GM23338 (cell line): ENCODE results near the gene SSNA1.

Source experiments
- CREB1 ChIP-seq: fragments of 250-450 bp; sonication (Bioruptor Pico); IDR thresholded peaks from 2 replicates; pipeline ENCODE4 v1.5.0; 2020; ENCODE audit warnings: low read depth, mild to moderate bottlenecking, moderate library complexity
- CTCF ChIP-seq, 2 experiments: fragments of 200-600 bp in 1 of 2; sonication (generic) in 1 of 2; conservative IDR thresholded peaks; 2 replicates each; pipeline versions ENCODE4 v1.5.1 to v1.6.1; 2016 to 2017; ENCODE audit warnings: antibody characterized with exemption in 2 of 2, low read depth in 2 of 2, mild to moderate bottlenecking in 2 of 2, moderate library complexity in 1 of 2
- ETS1 ChIP-seq: IDR thresholded peaks from 2 replicates; pipeline ENCODE4 v1.6.1; 2016; ENCODE audit warnings: antibody characterized with exemption
- EZH2 ChIP-seq: fragments of 200-600 bp; sonication (generic); IDR thresholded peaks from one replicate; pipeline ENCODE4 v1.8.0; 2017; ENCODE audit warnings: antibody characterized with exemption, mild to moderate bottlenecking, low read depth; ENCODE audit not compliant: unreplicated experiment
- EZH2phosphoT487 ChIP-seq: fragments of 200-600 bp; sonication (generic); IDR thresholded peaks from one replicate; pipeline ENCODE4 v1.8.1; 2018; ENCODE audit warnings: antibody characterized with exemption; ENCODE audit not compliant: unreplicated experiment
- JUNB ChIP-seq: IDR thresholded peaks from one replicate; pipeline ENCODE4 v1.6.1; 2016; ENCODE audit warnings: antibody characterized with exemption; ENCODE audit not compliant: unreplicated experiment
- NANOG ChIP-seq: IDR thresholded peaks from 2 replicates; pipeline ENCODE4 v1.6.1; 2016; ENCODE audit warnings: antibody characterized with exemption, borderline replicate concordance
- POLR2AphosphoS5 ChIP-seq: IDR thresholded peaks from 2 replicates; pipeline ENCODE4 v1.6.1; 2016; ENCODE audit warnings: antibody characterized with exemption, low read depth
- REST ChIP-seq: IDR thresholded peaks from one replicate; pipeline ENCODE4 v1.6.1; 2018; ENCODE audit warnings: antibody characterized with exemption; ENCODE audit not compliant: unreplicated experiment

GRCh38 chr9:137145731-137146526 lies 42.5 kb upstream of the SSNA1 start:
- TF ChIP-seq JUNB, result no peak
- TF ChIP-seq CTCF (conservative IDR thresholded peaks at IDR 0.05; ENCODE audit: low read depth in 2 of 2), result no peak
- TF ChIP-seq POLR2AphosphoS5, result no peak
- no peak for TF ChIP-seq EZH2
- TF ChIP-seq EZH2phosphoT487, result no peak
- peak; percentile 28 for TF ChIP-seq REST
- no peak for TF ChIP-seq NANOG
- TF ChIP-seq CREB1, result no peak
- no peak for TF ChIP-seq ETS1
